SH-SY5Y (cell line): ENCODE measurements around the gene MAP6D1.
A peak's percentile ranks its signal among the peaks of the same experiment; 100 is the strongest.

Source experiments
- GATA2 ChIP-seq: IDR thresholded peaks from 2 replicates; pipeline ENCODE4 v1.6.1; 2011; ENCODE audit warnings: mild to moderate bottlenecking, low read depth, low read length
- GATA3 ChIP-seq: IDR thresholded peaks from 2 replicates; pipeline ENCODE4 v1.6.1; 2011; ENCODE audit warnings: low read depth, mild to moderate bottlenecking, low read length, moderate library complexity

Gene MAP6D1

DNA sequence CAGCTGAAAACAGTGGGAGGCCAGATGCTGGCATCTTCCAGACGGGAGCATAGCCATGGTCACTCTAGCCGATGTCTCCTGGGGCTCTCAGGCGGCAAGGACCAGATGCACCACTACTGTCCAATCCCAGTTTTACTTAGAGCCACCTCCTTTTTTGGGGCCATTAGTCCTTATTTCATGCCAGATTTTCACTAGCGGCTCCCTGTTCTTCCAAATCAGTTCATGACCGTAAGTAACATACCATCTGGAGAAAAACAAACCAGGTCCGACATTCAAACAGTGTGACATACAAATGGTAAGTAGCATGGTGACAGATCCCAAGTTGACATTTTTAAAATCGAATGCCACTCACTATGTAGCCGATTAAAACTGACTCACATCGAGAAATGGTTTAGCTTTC is 4.1 kb upstream of the MAP6D1 start:
- TF ChIP-seq GATA2 (no peak), GATA3 (no peak)

DNA sequence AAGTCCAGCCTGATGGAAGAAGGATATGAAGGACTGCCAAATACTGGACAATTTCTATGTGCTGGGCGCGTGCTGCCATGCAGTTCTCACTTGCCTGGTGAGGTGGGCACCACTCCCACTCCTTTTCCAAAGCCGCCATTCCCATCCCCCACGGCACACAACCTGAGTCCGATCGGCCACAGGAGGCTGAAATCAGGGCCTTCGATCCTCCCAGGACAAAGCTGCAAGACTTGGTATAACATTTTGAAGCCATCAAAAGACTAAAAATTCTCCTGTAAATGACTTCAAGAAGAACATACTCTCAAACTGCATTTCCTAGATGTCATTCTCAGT is 3.1 kb upstream of the MAP6D1 start:
- no peak for TF ChIP-seq GATA3
- no peak for TF ChIP-seq GATA2

DNA sequence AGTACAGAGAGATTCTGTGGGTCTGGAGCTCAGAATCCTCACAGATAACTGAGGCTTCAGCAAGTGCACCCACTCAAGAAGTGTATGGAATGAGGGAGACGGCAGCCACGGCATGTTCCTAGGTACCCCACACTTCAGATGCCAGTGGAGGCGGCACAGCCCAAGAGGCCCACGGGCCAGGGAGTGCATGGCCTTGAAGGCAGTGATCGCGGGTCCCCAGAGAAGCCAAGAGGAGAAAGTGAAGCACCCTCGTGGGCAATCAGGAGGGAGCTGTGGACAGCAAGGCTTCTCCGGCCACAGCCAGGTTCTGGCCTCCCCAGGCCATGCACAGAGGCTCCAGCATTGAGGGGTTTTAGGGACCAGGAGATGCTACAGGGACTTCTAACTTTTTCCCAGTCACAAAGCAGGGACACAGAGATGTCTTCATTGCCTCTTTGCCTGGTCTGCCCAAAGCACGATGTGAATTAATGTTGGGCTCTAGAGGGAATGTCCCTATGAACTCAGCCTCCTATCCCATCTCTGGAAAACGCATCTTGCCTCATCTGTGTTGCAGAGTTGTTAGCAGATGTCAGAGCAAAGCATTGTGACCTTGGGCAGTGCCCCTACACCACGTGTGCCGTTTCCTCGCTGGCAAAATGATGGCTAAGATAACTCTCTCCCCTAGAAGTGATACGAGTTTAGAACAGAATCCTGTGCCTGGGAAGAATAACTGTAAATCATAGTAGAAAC is 2.6 kb upstream of the MAP6D1 start:
- peak; percentile 87 for TF ChIP-seq GATA2
- no peak; the same call in 1 of the 2 replicates for TF ChIP-seq GATA3

DNA sequence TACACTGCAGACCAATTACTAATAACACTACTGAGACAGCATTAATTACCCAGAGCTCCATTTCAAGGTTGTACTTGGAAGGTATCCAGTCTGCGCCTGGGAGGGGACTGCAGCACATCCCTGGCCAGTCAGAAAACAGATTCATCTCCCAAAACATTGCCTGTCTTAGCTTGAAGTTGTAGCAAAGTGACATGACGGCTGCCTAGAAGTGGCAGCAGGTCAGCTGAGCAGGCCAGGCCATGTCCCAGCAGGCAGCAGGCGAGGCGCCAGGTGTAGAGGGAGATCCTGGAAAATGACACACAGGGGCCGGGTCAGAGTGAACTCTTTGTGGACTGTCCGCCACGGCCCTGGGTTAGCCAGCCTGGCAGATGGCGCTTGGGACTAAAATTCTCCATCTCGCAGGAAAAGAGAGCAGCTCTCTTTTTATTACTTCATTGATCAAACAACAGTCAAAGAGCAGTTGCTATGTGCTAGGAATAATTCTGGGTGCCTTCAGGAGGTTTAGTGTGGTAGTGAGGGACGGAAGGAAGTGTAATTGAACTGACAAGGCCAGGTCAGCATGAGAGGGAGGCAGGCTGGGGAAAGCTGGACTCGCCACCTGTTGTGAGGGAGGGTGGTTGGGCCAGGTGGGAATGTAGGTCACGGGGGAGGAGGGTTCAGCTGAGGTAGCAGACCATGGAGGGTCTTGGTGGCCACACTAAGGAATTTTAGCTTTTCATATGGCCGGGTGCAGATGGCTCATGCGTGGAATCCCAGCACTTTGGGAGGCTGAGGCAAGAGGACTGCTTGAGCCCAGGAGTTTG is 1.3 kb upstream of the MAP6D1 start:
- TF ChIP-seq GATA3, result no peak

DNA sequence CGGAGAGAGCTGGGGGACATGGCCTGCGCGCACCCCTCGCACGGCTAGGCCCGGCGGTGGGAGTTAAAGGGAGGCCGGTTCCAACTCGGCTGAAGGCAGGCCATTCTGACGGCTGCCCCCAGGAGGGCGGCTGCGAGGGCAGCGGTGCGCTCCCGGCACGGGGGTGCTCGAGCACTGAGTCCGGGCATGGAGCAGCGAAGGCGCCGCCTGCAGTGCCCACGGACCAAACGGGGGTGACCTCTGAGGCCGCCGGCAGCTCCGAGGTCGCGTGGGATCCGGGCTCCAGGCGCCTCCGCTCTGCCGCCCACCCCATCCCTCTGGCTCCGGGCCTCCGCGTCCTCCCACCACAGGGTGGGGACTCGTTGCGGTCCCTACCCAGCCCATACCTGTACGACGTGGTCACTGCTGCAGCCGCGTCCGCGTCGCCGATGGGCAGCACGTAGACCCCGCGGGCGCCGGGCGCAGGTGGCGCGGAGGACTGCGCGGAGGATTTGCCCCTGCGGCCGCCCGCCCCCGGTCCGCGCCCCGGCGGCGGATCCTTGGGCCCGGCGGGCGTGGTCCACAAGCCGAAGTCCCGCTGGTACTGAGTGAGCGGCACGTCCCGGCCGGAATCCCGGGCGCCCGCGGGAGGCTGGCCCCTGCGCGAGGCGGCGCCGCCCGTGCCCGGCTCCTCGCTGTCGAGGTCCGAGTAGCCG is 469 bp downstream of the MAP6D1 start:
- TF ChIP-seq GATA3 (no peak), GATA2 (no peak)

DNA sequence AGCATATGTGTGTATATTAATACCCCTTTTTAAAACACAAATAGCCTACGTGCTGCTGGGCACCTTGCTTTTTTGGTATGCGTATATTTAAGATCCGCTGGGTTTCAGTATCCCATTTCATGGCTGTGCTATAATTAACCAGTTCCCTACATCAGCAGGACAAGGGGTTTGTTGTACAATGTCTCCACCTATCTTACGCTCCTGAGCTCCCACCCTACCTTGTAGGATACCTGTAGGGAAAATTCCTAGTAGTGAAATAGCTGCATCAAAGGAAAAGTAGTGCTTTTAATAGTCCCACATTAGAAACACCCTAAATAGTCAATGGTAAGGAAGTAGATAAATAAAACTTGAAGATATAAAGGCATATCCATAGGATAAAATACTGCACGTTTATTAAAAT is 1.4 kb downstream of the MAP6D1 start:
- TF ChIP-seq GATA2, result no peak
- TF ChIP-seq GATA3, result no peak

DNA sequence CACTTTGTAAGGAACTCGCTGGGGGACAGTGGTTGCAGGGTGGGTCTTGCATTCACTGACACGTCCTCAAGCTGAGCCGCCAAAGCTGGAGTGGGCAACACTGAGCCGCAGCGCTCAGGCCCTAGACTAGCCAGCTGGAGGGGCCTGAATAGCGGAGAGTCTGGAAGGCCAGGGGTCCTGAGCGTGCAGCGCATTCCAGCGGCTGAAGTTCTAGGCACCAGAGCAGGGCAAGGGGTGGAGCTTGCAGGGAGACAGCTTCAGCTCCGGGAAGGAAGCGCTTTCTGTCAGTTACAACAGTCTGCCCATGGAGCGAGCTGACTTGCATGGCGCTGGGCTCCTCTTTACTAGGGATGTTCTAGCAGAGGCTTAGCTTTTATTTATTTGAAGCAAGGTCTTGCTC is 2.7 kb downstream of the MAP6D1 start:
- TF ChIP-seq GATA2, result no peak
- no peak for TF ChIP-seq GATA3

DNA sequence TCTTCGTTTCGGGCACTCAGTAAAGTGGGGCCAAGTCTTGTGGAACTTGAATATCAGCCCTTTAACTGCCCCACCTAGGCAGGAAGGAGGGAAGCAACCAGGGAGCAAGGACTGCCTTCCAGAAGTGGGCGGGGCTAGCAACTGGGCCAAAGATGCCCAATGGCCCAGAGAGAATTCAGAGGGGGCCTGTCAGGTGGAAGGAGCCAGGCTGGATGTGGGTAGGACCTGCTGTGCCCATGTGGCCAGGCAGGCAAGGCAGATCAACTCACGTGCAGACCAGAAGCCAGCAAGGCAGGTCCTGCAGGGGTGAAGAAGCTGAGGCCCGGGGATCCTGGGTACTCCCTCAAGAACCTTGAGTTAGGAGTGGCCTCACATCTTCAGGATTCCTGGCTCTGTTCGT is 5.5 kb downstream of the MAP6D1 start:
- TF ChIP-seq GATA2, result no peak
- no peak for TF ChIP-seq GATA3

DNA sequence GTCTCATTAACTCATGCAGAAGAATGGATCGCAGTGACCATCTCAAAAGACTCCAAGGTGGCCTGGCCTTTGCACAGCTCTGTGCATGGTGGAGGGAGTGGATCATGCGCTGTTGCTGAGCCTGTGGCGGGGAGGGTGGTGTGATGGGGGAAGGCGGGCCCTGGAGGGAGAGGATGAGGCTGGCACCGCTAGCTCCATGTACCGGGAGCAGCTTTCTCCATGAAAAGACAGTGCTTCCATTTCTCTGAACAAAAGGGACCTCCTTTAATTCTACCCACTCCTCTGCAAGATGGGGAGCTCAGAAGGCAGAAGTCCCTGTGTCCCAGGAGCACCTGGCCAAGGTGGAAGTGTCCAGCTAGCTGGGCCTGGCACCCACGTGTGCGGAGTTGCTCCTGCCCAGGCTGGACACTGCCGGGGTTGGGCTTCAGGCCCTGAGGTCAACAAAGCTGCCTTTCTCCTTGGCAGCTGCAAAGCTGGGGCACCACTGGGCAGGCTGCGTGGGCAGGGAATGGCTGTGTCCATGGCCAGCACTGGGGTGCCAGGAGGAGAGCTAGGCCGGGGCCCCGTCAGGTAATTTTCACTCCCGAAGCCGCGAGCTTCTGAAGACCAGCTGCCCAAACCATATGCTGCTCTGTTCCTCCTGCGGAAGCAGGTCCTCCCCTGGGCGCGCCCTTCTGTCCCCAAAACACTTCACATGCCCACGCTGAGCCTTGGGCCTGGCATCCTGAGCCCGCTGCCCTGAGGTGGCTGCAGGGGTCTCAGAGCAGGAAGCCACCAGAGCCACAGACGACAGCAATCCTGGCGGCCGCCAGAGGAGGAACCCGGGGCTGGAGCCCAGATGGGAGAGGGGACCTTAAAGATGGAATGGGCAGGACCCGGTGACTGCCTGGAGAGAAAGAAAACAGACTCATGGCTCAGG is 6.4 kb downstream of the MAP6D1 start:
- no peak for TF ChIP-seq GATA3
- TF ChIP-seq GATA2, result no peak

DNA sequence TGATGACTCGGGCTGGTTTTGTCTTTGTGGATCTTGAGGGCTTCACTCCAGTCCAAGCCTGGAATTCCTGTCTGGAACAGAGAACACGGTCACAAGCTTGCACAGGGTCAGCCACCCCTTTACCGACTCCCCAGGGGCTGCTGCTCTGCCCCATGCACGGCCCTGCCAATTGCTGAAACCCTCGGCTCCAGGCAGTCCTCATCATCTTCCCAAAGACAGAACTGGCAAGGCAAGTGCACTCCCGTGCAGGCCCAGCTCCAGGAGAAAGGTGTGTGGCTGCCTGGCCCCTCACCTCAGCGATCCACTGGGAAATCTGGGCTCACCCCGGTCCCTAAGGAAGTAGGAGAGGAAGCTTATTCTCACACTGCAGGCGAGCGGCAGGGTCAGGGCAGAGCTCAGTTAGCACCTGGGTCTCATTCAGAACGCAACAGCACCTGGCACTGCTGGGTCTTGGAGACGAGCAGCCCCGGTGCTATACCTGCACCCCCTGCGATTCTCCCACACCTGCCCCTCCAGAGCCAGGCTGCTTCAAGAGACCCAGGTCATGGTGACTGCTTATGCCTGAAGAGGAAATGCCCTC is 7.2 kb downstream of the MAP6D1 start:
- TF ChIP-seq GATA2 (no peak), GATA3 (no peak)

DNA sequence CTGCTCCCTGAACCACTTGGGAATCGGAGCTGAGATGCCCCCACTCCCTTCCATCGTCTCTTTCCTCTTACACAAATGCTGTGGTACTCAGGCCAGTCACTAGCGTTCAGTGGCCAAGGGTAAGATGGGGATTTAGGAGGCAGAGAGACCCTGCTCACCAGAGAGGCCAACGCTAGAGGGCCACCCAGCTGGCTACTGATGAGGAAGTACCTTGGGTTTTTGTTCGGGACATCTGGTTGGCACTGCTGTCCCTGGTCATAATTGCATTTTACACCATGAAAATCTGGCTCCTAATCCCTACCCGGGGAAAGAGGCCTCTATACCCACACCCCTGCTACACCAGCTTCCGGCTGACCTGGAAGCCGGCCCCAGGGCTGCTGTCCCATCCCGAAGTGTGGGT is 7.7 kb downstream of the MAP6D1 start:
- no peak for TF ChIP-seq GATA3
- TF ChIP-seq GATA2, result no peak

DNA sequence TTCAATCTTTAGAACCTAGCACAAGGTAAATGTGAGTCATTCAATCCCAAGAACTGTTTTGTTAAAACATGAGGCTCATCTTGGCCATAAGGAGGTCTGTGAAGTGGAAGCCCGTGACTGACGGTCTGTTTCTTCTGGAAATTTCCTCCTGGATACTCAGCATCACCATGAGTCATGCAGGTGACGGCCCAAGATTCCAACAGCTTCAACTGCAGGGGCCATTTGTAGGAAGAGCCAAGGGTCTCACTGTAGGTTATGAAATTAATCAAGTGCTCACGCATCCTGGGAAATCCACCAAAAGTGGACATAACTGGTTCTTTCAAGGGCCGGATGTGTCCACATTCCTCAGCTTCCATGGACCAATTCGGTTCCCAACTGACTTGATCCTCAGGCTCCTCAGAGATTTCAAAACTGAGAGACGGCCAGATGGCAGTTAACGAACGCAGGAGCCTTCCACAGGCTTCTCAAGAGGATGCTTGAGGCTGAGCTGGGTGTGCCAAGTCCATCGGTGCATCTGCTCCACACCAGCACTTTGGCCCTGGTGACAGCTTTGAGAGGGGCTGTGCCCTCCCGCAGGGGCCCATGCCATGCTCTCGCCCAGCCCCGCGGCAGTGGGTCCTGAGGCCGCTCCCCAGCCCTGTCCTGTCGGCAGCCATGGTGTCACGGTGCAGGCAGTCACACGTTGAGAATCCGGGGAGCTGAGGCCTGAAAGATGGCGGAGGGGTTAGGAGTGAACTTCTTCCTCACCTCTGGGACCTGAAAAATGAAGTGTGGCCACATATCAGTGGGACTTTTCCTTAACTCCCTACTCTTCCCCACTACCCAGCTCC is 8.5 kb downstream of the MAP6D1 start:
- TF ChIP-seq GATA2 (no peak), GATA3 (no peak)
